GM19025 (cell line): ENCODE measurements around the gene ZNF385A.
"Not testable (repeated sequence)": the region's sequence is repeated elsewhere in the genome, so short reads cannot be mapped to it uniquely, and the experiment has no call there.

ENCODE experiments used
- ATAC-seq: cut with Tn5 transposase; IDR thresholded peaks from one replicate; pipeline ENCODE4 v1.9.1; 2021; ENCODE audit warnings: mild to moderate bottlenecking, low read depth, moderate library complexity; ENCODE audit not compliant: unreplicated experiment

Gene ZNF385A

GRCh38 chr12:54358945-54359761 lies 25.4 kb downstream of the ZNF385A start:
- ATAC-seq, result peak; percentile 98

- ATAC-seq, result no peak
Measured at GRCh38 chr12:54358191-54358944, 26.2 kb downstream of the ZNF385A start.

DNA sequence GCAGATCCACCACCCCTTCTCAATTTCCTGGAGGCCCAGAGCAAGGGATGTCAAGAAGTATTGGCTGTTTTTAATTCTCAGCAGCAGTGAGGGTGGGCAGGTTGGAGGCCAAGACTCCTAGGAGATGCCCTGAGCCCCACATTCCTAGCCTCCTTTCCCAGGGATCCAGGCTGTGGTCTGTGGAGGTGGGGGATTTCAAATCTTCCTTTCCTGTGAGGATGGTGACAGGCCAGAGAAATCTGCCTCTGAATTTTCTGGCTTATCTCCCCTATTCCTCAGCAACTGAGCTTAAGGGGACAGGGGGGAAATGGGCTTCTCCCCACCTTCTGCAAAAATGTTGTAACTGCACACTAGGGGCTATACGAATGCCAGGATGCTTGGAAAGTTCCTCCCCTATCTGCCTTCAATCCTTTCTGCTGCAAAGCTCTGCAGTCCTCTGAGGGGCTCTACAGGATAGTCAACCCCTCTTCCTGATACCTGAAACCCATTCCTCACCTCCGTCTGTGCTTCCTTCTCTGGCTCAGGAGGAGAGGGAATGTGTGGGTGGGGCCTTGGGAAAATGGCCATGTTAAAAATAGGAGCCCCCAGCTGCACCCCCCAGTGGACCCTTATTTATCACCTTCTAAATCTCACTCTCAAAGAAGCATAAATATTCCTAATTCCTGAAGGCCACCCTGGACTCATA lies 26.9 kb downstream of the ZNF385A start:
- no peak for ATAC-seq

GRCh38 chr12:54356951-54357356 lies 27.6 kb downstream of the ZNF385A start:
- ATAC-seq, result no peak

DNA sequence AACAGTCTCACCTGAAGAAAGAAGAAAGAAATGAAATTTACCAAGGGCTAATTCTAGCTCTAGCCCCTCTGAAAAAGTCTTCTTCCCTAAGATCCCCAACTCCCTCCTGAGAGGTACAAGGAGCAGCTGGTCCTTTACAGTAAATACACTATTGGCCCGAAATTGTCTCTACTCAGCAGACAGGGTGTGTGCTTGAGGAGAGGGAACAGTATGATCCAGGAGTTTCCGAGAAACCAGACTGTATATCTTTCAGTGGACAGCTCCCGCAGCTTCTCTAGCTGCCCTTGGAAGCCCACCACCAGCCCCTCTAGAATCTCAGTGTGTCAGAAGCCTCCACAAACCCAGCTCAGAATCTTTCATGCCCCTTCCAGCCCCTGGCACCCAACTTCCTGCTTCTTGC lies 28.3 kb downstream of the ZNF385A start:
- ATAC-seq, result no peak

- no peak for ATAC-seq
Measured at GRCh38 chr12:54355104-54355815, 29.3 kb downstream of the ZNF385A start.

DNA sequence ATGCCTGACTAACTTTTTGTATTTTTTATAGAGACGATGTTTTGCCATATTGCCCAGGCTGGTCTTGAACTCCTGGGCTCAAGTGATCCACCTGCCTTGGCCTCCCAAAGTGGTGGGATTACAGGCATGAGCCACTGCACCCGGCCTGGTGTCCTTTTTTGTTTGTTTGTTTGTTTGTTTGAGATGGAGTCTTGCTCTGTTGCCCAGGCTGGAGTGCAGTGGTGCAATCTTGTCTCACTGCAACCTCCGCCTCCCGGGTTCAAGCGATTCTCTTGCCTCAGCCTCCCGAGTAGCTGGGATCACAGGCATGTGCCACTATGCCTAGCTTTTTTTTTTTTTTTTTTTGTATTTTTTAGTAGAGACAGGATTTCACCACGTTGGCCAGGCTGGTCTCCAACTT lies 30.3 kb downstream of the ZNF385A start:
- not testable (repeated sequence) for ATAC-seq

- ATAC-seq, result no peak
Measured at GRCh38 chr12:54352891-54353874, 31.4 kb downstream of the ZNF385A start.

DNA sequence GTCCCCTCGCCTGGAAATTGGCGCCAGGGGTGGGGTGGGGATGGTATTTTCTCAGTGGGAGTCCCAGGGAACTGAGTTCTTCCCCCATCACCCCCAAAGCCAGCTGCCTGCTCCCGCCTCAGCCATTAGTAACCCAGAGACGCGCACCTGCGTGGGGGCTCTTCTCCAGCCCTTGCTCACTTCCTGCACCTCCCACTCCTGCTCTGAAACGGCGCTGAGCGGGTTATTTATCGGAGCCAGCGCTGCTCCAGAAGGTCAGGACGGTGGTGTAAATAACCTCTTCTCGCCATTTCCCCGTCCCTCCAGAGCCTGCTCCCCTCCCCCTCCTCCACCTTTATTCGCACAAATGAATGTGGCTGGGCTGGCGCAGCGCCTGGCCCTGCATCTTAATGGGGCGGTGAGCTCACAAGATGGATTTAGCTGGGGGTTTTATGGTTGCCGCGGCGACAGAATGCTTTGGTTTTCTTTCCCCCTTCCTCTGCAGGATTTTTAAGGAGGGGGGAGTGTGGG lies 32.5 kb downstream of the ZNF385A start:
- no peak for ATAC-seq

DNA sequence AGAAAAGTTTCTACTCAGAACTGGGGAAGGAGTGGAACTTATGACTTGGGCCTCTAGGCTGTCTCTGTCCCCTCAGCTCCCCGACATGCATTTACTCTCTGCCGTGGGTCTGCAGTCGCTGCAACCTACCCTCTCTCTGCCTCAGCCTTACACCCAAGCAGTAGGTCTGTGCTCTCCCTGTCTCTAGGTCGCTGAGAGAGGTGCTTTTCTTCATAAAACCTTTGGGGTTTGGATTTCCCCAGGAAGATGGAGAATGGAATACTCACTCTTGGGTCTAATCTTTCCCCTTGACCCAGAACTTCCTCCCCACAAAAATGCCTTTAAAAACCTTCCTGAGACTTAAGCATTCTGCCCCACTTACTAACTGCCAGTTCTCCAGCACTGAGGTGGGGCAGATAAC lies 33.2 kb downstream of the ZNF385A start:
- no peak for ATAC-seq

GRCh38 chr12:54350743-54351142 lies 33.8 kb downstream of the ZNF385A start:
- no peak for ATAC-seq

GRCh38 chr12:54349679-54350078 lies 34.9 kb downstream of the ZNF385A start:
- no peak for ATAC-seq

DNA sequence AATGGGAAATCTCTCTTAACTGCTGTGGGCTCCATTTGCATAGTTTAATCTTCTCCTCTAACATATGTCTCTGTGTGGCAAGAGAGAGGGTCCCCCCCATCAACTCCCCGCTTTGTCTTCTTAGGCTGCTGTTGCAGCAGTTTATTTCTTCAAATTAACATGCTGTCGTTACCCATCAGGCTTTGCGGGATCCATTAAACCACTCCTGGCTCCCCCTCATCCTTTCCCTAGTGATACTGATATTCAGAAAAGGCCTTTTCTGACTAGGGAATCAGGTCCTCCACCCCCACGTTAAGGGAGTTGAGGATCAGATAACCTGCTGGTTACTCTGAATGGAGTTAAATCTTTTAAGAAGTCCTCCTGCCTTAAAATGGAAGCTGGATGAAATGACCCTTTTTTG lies 35.5 kb downstream of the ZNF385A start:
- ATAC-seq, result no peak

DNA sequence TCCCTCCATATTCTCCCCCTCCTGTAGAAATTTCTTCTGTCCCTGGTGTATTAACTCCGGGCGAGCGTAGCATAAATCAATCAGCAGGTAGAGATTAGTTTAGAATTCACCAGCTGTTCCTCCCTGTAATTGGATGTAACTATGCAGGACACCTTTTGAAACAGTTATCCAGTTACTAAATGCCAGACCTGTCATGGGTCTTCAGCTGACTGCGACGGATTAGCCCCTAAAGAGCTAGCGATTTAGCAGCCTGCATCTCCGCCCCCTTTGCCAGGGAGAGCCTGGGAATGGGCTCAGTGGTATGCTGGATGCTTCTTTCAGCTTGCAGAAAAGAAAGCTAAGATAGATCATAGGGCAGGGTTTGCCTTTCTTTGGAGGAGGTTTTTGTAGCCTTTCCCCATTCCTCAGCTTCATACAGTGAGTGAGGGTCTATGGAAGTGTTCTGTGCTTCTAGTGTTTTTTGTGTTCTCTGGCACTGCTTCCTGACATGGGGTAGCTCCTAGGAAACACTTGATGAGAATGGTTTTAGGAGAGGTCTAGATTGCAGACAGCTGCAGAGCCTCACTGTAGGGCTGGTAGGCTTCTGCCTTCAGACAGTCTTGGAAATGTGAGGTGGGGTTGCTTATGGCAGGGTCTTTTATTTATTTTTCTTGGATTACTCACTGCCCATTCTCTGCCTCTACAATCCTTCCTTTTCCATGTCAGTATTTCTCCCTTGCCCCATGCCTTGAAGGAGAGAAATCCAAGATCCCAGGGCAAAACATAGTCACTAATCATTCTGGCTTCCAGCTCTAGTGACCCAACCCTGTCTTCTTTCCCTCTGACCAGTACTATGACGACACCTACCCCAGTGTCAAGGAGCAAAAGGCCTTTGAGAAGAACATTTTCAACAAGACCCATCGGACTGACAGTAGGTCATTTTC lies 42.9 kb downstream of the ZNF385A start:
- ATAC-seq, result no peak

DNA sequence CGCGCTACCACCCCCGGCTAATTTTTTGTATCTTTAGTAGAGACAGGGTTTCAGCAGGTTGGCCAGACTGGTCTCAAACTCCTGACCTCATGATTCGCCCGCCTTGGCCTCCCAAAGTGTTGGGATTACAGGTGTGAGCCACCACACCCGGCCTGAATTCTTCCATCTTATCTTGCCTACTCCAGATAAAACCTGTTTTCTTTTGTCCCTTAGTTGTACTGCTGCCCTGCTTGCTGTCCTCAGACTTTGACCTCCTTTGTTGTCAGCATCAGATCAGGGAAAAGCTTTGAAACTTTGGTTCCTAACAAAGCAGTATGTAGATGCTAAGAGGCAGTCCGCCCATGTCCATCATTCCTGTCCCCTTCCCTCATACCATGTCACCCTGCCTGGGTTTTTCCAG lies 43.7 kb downstream of the ZNF385A start:
- ATAC-seq, result no peak

GRCh38 chr12:54338698-54339296 lies 45.7 kb downstream of the ZNF385A start:
- no peak for ATAC-seq

- no peak for ATAC-seq
Measured at GRCh38 chr12:54337854-54338650, 46.5 kb downstream of the ZNF385A start.
